ENCODE results near the gene MBTPS2.

- TF ChIP-seq CTCF (IDR thresholded peaks at IDR 0.05; ENCODE audit: low read depth, low read length, poor library complexity, severe bottlenecking), result no peak
- no peak for TF ChIP-seq EZH2phosphoT487 (IDR thresholded peaks at IDR 0.05; ENCODE audit: borderline replicate concordance, low read length)
Measured at GRCh38 chrX:21843179-21843578, 3.8 kb downstream of the MBTPS2 start.

Data from DOHH2 (cell line).